Astrocyte (in vitro differentiated cells and primary cell): ENCODE measurements around the gene PASD1.

Experiments
- EZH2 ChIP-seq: IDR thresholded peaks from 2 replicates; pipeline ENCODE4 v1.6.1; 2012; ENCODE audit warnings: mild to moderate bottlenecking, low read length, inconsistent platforms; ENCODE audit not compliant: insufficient read depth
- TF ChIP-seq, protein P1 (sequence below): IDR thresholded peaks from 2 replicates; pipeline ENCODE4 v1.5.1; 2011; ENCODE audit warnings: low read depth, mild to moderate bottlenecking, inconsistent platforms, low read length, moderate library complexity; ENCODE audit not compliant: insufficient read depth

- TF ChIP-seq, protein P1, sequence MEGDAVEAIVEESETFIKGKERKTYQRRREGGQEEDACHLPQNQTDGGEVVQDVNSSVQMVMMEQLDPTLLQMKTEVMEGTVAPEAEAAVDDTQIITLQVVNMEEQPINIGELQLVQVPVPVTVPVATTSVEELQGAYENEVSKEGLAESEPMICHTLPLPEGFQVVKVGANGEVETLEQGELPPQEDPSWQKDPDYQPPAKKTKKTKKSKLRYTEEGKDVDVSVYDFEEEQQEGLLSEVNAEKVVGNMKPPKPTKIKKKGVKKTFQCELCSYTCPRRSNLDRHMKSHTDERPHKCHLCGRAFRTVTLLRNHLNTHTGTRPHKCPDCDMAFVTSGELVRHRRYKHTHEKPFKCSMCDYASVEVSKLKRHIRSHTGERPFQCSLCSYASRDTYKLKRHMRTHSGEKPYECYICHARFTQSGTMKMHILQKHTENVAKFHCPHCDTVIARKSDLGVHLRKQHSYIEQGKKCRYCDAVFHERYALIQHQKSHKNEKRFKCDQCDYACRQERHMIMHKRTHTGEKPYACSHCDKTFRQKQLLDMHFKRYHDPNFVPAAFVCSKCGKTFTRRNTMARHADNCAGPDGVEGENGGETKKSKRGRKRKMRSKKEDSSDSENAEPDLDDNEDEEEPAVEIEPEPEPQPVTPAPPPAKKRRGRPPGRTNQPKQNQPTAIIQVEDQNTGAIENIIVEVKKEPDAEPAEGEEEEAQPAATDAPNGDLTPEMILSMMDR: no peak
- no peak for TF ChIP-seq EZH2
These were observed 71.5 kb downstream of the PASD1 start for GRCh38 chrX:151634937-151635336.
